Bronchial smooth muscle cell (primary cell): ENCODE measurements around the gene DSEL. TPM values are rescaled to one million over a fixed set of nuclear protein-coding genes. Genes with fewer than 3 reads are reported as not detected.

Experiments used
- total RNA-seq: library from RNA; depleted of rRNA; stranded (reverse); fragments of >200 nt; gene quantifications from 2 replicates; pipeline ENCODE4 v1.2.1, GENCODE V29; 2014

DSEL gene
- 35.7 and 74.9 TPM in 2 replicates for total RNA-seq

GRCh38 chr18:67516539-67517443 lies at the start of gene DSEL:
Gene DSEL (minus strand): TSS chr18:67516720. CDS start chr18:67514608, 2,112 bp downstream.

